Measurements from ENCODE around the gene RENBP. TPM values are rescaled to one million over a fixed set of nuclear protein-coding genes. Genes with fewer than 3 reads are reported as not detected.

RENBP gene
- total and polyA plus RNA-seq, 2 of the 13 experiments (the other 11 are each of a cell fraction or from before 2014, with no cell fraction given) = 1.4 to 2.6 TPM

GRCh38 chrX:153971124-153971449 is 26.6 kb upstream of the RENBP start (continued):
- TF ChIP-seq, protein P1, sequence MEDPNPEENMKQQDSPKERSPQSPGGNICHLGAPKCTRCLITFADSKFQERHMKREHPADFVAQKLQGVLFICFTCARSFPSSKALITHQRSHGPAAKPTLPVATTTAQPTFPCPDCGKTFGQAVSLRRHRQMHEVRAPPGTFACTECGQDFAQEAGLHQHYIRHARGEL (CRISPR knock-in tag; IDR thresholded peaks at IDR 0.05) = no peak
- TF ChIP-seq, protein P2, sequence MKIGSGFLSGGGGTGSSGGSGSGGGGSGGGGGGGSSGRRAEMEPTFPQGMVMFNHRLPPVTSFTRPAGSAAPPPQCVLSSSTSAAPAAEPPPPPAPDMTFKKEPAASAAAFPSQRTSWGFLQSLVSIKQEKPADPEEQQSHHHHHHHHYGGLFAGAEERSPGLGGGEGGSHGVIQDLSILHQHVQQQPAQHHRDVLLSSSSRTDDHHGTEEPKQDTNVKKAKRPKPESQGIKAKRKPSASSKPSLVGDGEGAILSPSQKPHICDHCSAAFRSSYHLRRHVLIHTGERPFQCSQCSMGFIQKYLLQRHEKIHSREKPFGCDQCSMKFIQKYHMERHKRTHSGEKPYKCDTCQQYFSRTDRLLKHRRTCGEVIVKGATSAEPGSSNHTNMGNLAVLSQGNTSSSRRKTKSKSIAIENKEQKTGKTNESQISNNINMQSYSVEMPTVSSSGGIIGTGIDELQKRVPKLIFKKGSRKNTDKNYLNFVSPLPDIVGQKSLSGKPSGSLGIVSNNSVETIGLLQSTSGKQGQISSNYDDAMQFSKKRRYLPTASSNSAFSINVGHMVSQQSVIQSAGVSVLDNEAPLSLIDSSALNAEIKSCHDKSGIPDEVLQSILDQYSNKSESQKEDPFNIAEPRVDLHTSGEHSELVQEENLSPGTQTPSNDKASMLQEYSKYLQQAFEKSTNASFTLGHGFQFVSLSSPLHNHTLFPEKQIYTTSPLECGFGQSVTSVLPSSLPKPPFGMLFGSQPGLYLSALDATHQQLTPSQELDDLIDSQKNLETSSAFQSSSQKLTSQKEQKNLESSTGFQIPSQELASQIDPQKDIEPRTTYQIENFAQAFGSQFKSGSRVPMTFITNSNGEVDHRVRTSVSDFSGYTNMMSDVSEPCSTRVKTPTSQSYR (CRISPR knock-in tag; IDR thresholded peaks at IDR 0.05; ENCODE audit: borderline replicate concordance) = peak; percentile 38; the same call in 1 of the 2 replicates
- TF ChIP-seq RAD21 (CRISPR knock-in tag; IDR thresholded peaks at IDR 0.05) = no peak
- TF ChIP-seq ARNT2 (CRISPR knock-in tag; IDR thresholded peaks at IDR 0.05; ENCODE audit: low read depth) = no peak
- peak; percentile 31 for TF ChIP-seq RBM39 (IDR thresholded peaks at IDR 0.05; ENCODE audit: low read depth, low read length, poor library complexity, severe bottlenecking)
- no peak for TF ChIP-seq CHCHD3 (CRISPR knock-in tag; IDR thresholded peaks at IDR 0.05)
- TF ChIP-seq ZFAT (CRISPR knock-in tag; conservative IDR thresholded peaks at IDR 0.05) = no peak
- peak; percentile 59; the same call in 1 of the 2 replicates for TF ChIP-seq UBTF (CRISPR knock-in tag; IDR thresholded peaks at IDR 0.05)
- no peak for TF ChIP-seq AHR (CRISPR knock-in tag; IDR thresholded peaks at IDR 0.05)
- TF ChIP-seq NR2F1 (CRISPR knock-in tag; IDR thresholded peaks at IDR 0.05) = no peak
- TF ChIP-seq NPAS2 (CRISPR knock-in tag; IDR thresholded peaks at IDR 0.05; ENCODE audit: borderline replicate concordance) = no peak
- TF ChIP-seq NKX3-1 (CRISPR knock-in tag; IDR thresholded peaks at IDR 0.05) = no peak
- TF ChIP-seq HHEX (CRISPR knock-in tag; IDR thresholded peaks at IDR 0.05) = no peak
- no peak for TF ChIP-seq EHMT2 (IDR thresholded peaks at IDR 0.05; ENCODE audit: borderline replicate concordance, low read depth, low read length)
- no peak for TF ChIP-seq ZNF510 (CRISPR knock-in tag; IDR thresholded peaks at IDR 0.05; ENCODE audit: low read depth)
- TF ChIP-seq ZNF256 (CRISPR knock-in tag; conservative IDR thresholded peaks at IDR 0.05) = no peak

Measured in HepG2 (cell line).